AG10803 (cell line): Measurements from ENCODE around the gene ADRA1B.

ENCODE experiments used
- DNase-seq: peaks from one replicate; pipeline ENCODE4 v3.0.0; 2010; ENCODE audit warnings: low read depth
- H3K4me3 ChIP-seq: 2 replicates; pipeline ENCODE4 v1.5.1; 2011; ENCODE audit warnings: mild to moderate bottlenecking, low read length, control low read depth
- TF ChIP-seq, protein P1 (sequence below): conservative IDR thresholded peaks from 2 replicates; pipeline ENCODE4 v1.5.1; 2011; ENCODE audit warnings: mild to moderate bottlenecking, low read length, control low read depth, inconsistent platforms

The ADRA1B gene

DNA sequence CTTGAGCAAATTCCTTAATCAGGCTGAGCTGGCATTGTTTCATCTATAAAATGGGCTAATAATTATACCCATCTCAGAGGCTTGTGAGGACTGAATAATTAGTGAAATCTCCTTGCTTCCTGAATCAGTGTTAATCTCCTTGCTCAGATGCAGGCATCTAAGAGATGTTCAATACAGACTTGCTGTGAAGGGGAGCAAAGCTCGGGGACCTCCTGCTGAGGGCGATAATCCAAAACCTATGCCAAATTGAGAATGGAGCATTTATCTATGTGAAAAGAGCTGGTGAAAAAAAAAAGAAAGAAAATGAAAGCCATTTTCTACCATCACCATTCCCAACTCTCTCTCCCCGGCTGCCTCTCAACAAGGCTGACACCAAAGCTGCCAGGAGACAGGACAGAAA, 37.3 kb downstream of the ADRA1B start:
- DNase-seq = no peak
- no peak overlapping the region for H3K4me3 ChIP-seq
- TF ChIP-seq, protein P1, sequence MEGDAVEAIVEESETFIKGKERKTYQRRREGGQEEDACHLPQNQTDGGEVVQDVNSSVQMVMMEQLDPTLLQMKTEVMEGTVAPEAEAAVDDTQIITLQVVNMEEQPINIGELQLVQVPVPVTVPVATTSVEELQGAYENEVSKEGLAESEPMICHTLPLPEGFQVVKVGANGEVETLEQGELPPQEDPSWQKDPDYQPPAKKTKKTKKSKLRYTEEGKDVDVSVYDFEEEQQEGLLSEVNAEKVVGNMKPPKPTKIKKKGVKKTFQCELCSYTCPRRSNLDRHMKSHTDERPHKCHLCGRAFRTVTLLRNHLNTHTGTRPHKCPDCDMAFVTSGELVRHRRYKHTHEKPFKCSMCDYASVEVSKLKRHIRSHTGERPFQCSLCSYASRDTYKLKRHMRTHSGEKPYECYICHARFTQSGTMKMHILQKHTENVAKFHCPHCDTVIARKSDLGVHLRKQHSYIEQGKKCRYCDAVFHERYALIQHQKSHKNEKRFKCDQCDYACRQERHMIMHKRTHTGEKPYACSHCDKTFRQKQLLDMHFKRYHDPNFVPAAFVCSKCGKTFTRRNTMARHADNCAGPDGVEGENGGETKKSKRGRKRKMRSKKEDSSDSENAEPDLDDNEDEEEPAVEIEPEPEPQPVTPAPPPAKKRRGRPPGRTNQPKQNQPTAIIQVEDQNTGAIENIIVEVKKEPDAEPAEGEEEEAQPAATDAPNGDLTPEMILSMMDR = no peak

DNA sequence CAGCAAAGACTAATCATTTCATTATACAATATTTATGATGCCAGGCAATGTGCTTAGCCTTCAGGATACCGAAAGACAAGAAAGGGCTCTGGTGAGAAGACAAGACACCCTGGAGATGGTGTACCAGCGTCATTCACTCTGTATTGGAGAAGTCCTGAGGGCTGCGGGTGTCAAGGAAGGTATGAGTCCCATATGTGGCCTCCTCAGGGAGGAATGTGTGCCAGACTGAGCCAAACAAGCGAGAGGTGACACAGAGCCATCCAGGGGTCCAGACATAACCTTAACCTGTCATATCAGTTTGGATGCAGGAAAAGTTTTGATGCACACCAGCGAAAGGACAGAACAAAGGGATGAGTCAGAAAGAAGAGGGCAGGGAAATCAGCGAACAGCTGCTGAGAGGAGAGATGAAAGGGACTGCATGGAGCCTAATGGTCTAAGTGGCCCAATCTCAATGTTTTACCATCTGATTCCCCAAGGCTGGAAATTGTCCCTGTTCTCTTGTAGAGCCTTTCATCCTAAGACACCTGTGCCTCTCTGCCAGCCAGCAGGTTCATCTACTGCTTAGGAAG, 38.9 kb downstream of the ADRA1B start:
- TF ChIP-seq, protein P1 = no peak
- no peak overlapping the region for H3K4me3 ChIP-seq
- DNase-seq = no peak

DNA sequence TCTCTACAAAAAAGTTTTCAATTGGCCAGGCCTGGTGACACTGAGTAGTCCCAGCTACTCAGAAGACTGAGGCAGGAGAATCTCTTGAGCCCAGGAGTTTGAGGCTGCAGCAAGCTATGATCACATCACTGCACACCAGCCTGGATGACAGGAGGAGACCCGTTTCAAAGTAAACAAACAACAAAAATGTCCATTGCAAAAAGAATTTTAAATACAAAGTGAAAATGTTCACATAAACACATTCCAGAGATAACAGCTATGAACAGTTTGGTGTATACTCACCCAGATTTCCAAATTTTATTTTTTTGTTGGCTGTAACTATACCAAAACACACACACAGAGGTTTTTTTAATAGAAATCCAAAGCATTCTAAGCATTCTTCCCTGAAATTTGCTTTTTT, 39.8 kb downstream of the ADRA1B start:
- H3K4me3 ChIP-seq = no peak overlapping the region
- TF ChIP-seq, protein P1 = no peak
- DNase-seq = peak; percentile 81

DNA sequence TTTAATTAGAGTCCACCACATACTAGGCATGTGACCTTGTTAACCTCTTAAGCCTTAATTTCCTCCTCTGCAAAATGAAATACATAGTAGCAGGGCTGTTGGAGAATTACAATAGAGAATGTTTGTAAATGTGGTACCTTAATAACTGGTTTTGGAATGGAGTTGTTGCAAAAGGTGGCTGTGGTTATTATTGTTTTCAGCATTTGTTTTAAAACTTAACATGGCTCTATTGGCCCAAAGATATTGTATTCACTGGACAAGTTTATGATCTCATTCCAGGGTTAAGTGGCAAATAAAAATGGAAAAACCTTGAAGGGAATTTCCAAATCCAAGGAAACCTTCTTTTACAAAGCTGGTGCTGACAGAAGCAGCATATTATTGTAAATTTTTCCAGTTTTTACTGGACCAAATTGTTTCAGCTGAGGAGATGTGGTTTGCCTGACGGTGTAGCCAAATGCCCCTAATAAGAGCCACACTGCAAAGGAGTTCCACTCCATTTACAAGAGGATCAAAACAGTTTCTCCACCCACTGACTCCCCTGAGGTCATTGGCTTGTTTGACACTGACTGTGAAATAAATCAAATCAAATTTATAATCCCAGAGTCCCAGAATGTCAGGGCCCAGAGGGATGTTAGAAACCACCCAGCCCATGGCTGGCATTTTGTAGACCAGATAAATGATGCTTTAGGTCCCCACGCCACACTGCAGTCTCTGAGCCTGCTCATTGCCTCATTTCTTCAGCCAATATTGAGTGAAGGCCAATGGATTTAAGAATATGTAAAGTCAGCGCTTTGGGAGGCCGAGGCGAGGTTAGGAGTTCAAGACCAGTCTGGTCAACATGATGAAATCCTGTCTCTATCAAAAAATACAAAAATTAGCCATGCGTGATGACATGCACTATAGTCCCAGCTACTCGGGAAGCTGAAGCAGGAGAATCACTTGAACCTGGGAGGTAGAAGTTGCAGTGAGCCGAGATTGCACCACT, 45.2 kb downstream of the ADRA1B start:
- H3K4me3 ChIP-seq = no peak overlapping the region
- DNase-seq = peak; percentile 33
- TF ChIP-seq, protein P1 = no peak

DNA sequence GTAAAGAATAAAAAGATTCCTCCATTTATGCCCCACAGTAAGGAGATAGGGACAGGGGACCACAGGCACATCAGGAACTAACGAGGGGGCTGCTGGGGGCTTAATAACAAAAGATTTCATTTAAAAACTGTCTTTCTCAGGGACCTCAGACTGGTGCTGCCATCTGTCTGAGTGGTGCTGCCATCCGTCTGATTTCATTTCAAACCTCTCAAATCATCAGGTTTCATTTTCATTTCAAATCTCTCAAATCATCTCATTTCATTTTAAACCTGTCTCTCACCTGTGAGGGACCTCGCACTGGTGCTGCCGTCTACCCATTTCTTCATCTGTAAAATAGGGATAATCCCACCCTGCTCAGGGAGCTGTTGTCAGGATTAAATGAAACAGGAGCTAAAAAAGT, 45.9 kb downstream of the ADRA1B start:
- no peak for DNase-seq
- TF ChIP-seq, protein P1 = no peak
- H3K4me3 ChIP-seq = no peak overlapping the region

DNA sequence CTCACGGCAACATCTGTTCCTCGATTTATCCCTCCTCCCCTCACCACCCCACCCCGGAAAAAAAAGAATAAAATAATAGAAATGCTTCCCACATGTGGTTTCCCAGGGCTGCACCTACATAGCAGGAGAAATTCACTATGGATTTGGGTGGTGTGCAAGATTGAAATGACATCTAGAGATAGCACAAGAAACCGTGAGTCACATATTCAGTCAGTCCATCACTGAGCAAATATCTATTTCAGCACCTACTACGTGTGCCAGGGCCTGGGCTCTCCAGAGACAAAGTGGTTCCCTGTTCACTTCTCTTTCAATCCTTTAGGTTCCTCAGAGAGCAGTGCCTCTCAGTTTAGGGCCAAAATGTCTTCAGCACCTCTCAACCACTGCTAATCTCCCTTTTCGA, 47.7 kb downstream of the ADRA1B start:
- no peak for DNase-seq
- H3K4me3 ChIP-seq = no peak overlapping the region
- TF ChIP-seq, protein P1 = no peak
